Chondrocyte (in vitro differentiated cells): ENCODE measurements around the gene PDXK. TPM values are rescaled to one million over a fixed set of nuclear protein-coding genes. Genes with fewer than 3 reads are reported as not detected.
"Not testable (repeated sequence)": the region's sequence is repeated elsewhere in the genome, so short reads cannot be mapped to it uniquely, and the experiment has no call there.

ENCODE experiments used
- DNase-seq: peaks from one replicate; pipeline ENCODE4 v3.0.0; 2021; ENCODE audit warnings: mixed read lengths, low spot score
- H3K27ac Mint-ChIP-seq: one replicate; pipeline ENCODE4 v1.8.0; 2021; ENCODE audit warnings: mild to moderate bottlenecking, moderate library complexity, mixed read lengths; ENCODE audit not compliant: unreplicated experiment
- H3K27me3 Mint-ChIP-seq: 2 replicates; pipeline ENCODE4 v1.8.0; 2021; ENCODE audit warnings: low read depth, mixed read lengths
- H3K36me3 Mint-ChIP-seq: 2 replicates; pipeline ENCODE4 v1.8.0; 2021; ENCODE audit warnings: low read depth, mixed read lengths
- H3K4me1 Mint-ChIP-seq: 2 replicates; pipeline ENCODE4 v1.8.0; 2021; ENCODE audit warnings: low read depth, mild to moderate bottlenecking, mixed read lengths
- H3K4me3 Mint-ChIP-seq: one replicate; pipeline ENCODE4 v1.8.0; 2021; ENCODE audit warnings: mild to moderate bottlenecking, moderate library complexity, mixed read lengths; ENCODE audit not compliant: unreplicated experiment
- H3K9me3 Mint-ChIP-seq: 2 replicates; pipeline ENCODE4 v1.8.0; 2021; ENCODE audit warnings: low read depth, mixed read lengths
- CTCF ChIP-seq: fragments of 200-600 bp; sonication (generic); IDR thresholded peaks from 2 replicates; pipeline ENCODE4 v1.5.0; 2021; ENCODE audit warnings: antibody characterized with exemption, mild to moderate bottlenecking, moderate library complexity
- long read RNA-seq: library from polyadenylated mRNA; stranded (forward); transcript quantifications from one replicate; pipeline ENCODE4 v2.0.0, GENCODE V29; 2021
- total RNA-seq: library from RNA; stranded (reverse); gene quantifications from 3 replicates; pipeline ENCODE4 v1.2.1, GENCODE V29; 2021

PDXK gene
- 213 to 234 TPM (median 216 TPM) in 3 replicates for total RNA-seq
- long read RNA-seq, full-length matches to known transcripts: 184 of 282 reads
- long read RNA-seq, partial matches to known transcripts: 7 of 282 reads
- long read RNA-seq, other reads (novel, unspliced or antisense): 91 of 282 reads

GRCh38 chr21:43718872-43719747 is at the start of gene PDXK:
Gene PDXK (plus strand): TSS chr21:43719129. CDS start chr21:43719295, 166 bp downstream.
- no peak for DNase-seq
- Mint-ChIP-seq H3K4me3 (peak within 1 kb of the TSS; percentile 83), H3K4me1 (peaks cover 37% of the 10 kb centered on the region), H3K27ac (peak within 1 kb of the TSS; percentile 61), H3K27me3 (no peaks in the 10 kb centered on the region), H3K36me3 (peaks cover 4% of the 10 kb centered on the region), H3K9me3 (no peaks in the 10 kb centered on the region)
- TF ChIP-seq CTCF: peak; percentile 50

- peaks cover 4% of the 10 kb centered on the region for H3K4me1 Mint-ChIP-seq
- H3K36me3 Mint-ChIP-seq: peaks cover 12% of the 10 kb centered on the region
- H3K27ac Mint-ChIP-seq: peak overlapping the region; percentile 75
- H3K4me3 Mint-ChIP-seq: no peak overlapping the region
- DNase-seq: no peak
- no peak for TF ChIP-seq CTCF
- peaks cover 3% of the 10 kb centered on the region for H3K9me3 Mint-ChIP-seq
- no peaks in the 10 kb centered on the region for H3K27me3 Mint-ChIP-seq
Measured at GRCh38 chr21:43669828-43670605, 48.9 kb upstream of the PDXK start.

GRCh38 chr21:43675871-43676270 is 43.1 kb upstream of the PDXK start:
- peaks cover 5% of the 10 kb centered on the region for H3K9me3 Mint-ChIP-seq
- no peak overlapping the region for H3K4me3 Mint-ChIP-seq
- no peak overlapping the region for H3K27ac Mint-ChIP-seq
- TF ChIP-seq CTCF: no peak
- H3K27me3 Mint-ChIP-seq: no peaks in the 10 kb centered on the region
- no peak for DNase-seq
- no peaks in the 10 kb centered on the region for H3K4me1 Mint-ChIP-seq
- H3K36me3 Mint-ChIP-seq: peaks cover 38% of the 10 kb centered on the region

GRCh38 chr21:43676391-43676790 is 42.5 kb upstream of the PDXK start:
- Mint-ChIP-seq H3K27ac (no peak overlapping the region), H3K4me3 (no peak overlapping the region), H3K4me1 (no peaks in the 10 kb centered on the region), H3K9me3 (peaks cover 5% of the 10 kb centered on the region), H3K36me3 (peaks cover 38% of the 10 kb centered on the region), H3K27me3 (no peaks in the 10 kb centered on the region)
- no peak for DNase-seq
- no peak for TF ChIP-seq CTCF

GRCh38 chr21:43679951-43680350 is 39.0 kb upstream of the PDXK start:
- peaks cover 36% of the 10 kb centered on the region for H3K36me3 Mint-ChIP-seq
- no peak for TF ChIP-seq CTCF
- DNase-seq: no peak
- no peaks in the 10 kb centered on the region for H3K4me1 Mint-ChIP-seq
- H3K9me3 Mint-ChIP-seq: peaks cover 5% of the 10 kb centered on the region
- H3K4me3 Mint-ChIP-seq: no peak overlapping the region
- H3K27ac Mint-ChIP-seq: no peak overlapping the region
- no peaks in the 10 kb centered on the region for H3K27me3 Mint-ChIP-seq

- not testable (repeated sequence) for H3K4me1 Mint-ChIP-seq, DNase-seq, H3K9me3 Mint-ChIP-seq, H3K27ac Mint-ChIP-seq, H3K27me3 Mint-ChIP-seq, H3K4me3 Mint-ChIP-seq
- peaks cover 37% of the 10 kb centered on the region for H3K36me3 Mint-ChIP-seq
Measured at GRCh38 chr21:43680421-43680820, 38.5 kb upstream of the PDXK start.
